WTC11 (cell line): ENCODE results near the gene HMCN1. TPM values are rescaled to one million over a fixed set of nuclear protein-coding genes. Genes with fewer than 3 reads are reported as not detected.

Source experiments
- AFF4 ChIP-seq: sonication (generic); formaldehyde crosslinking; IDR thresholded peaks from 2 replicates; pipeline ENCODE4 v1.8.1; 2023; ENCODE audit warnings: mild to moderate bottlenecking, missing genetic modification reagents, borderline replicate concordance
- ATF2 ChIP-seq: sonication (generic); formaldehyde crosslinking; IDR thresholded peaks from 2 replicates; pipeline ENCODE4 v1.8.1; 2022; ENCODE audit warnings: low read depth, missing genetic modification reagents, borderline replicate concordance
- CDX4 ChIP-seq: fragments of 250-450 bp; sonication (Bioruptor Pico); IDR thresholded peaks from 2 replicates; pipeline ENCODE4 v1.9.0; 2021; ENCODE audit warnings: moderate library complexity, mild to moderate bottlenecking, inconsistent platforms, borderline replicate concordance
- GTF2I ChIP-seq: fragments of 250-450 bp; sonication (Bioruptor Pico); conservative IDR thresholded peaks from 2 replicates; pipeline ENCODE4 v1.4.0; 2021; ENCODE audit warnings: mild to moderate bottlenecking
- HMGXB4 ChIP-seq: sonication (generic); formaldehyde crosslinking; IDR thresholded peaks from 2 replicates; pipeline ENCODE4 v1.8.1; 2023; ENCODE audit warnings: mild to moderate bottlenecking, moderate library complexity, missing genetic modification reagents
- IRF1 ChIP-seq: sonication (generic); formaldehyde crosslinking; IDR thresholded peaks from 2 replicates; pipeline ENCODE4 v1.8.0; 2023; ENCODE audit warnings: missing genetic modification reagents
- JUN ChIP-seq: sonication (generic); formaldehyde crosslinking; IDR thresholded peaks from 2 replicates; pipeline ENCODE4 v1.8.0; 2023; ENCODE audit warnings: mild to moderate bottlenecking, missing genetic modification reagents
- MLX ChIP-seq: sonication (generic); formaldehyde crosslinking; IDR thresholded peaks from 2 replicates; pipeline ENCODE4 v1.8.1; 2023; ENCODE audit warnings: mild to moderate bottlenecking, missing genetic modification reagents, moderate library complexity
- MXD4 ChIP-seq: fragments of 250-450 bp; sonication (Bioruptor Pico); IDR thresholded peaks from 2 replicates; pipeline ENCODE4 v1.8.0; 2021; ENCODE audit warnings: mild to moderate bottlenecking, moderate library complexity, borderline replicate concordance
- NR3C1 ChIP-seq: sonication (generic); formaldehyde crosslinking; conservative IDR thresholded peaks from 2 replicates; pipeline ENCODE4 v1.8.1; 2023; ENCODE audit warnings: low read depth, mild to moderate bottlenecking, missing genetic modification reagents
- PRDM15 ChIP-seq: sonication (generic); formaldehyde crosslinking; IDR thresholded peaks from 2 replicates; pipeline ENCODE4 v1.8.0; 2022; ENCODE audit warnings: missing genetic modification reagents
- RELA ChIP-seq: sonication (generic); formaldehyde crosslinking; IDR thresholded peaks from 2 replicates; pipeline ENCODE4 v1.8.1; 2022; ENCODE audit warnings: missing genetic modification reagents, mild to moderate bottlenecking, borderline replicate concordance
- ZNF425 ChIP-seq: fragments of 250-450 bp; sonication (Bioruptor Pico); conservative IDR thresholded peaks from 2 replicates; pipeline ENCODE4 v1.9.0; 2021; ENCODE audit warnings: mild to moderate bottlenecking
- total RNA-seq: library from RNA; stranded (reverse); gene quantifications from 3 replicates; pipeline ENCODE4 v1.2.3, GENCODE V29; 2021

The HMCN1 gene
- total RNA-seq, 1 experiment from 2014 or later: 5.6 TPM

GRCh38 chr1:185733818-185734735 is at the start of gene HMCN1 (continued):
- TF ChIP-seq AFF4 (CRISPR knock-in tag) (no peak), MXD4 (CRISPR knock-in tag) (peak; percentile 55; the same call in 1 of the 2 replicates), JUN (CRISPR knock-in tag) (no peak), HMGXB4 (0 out of 2 replicates have a peak, but pooled peaks have one; percentile 15), GTF2I (no peak), NR3C1 (no peak), RELA (CRISPR knock-in tag) (no peak), CDX4 (CRISPR knock-in tag) (no peak), IRF1 (CRISPR knock-in tag) (no peak), ZNF425 (CRISPR knock-in tag) (no peak), ATF2 (CRISPR knock-in tag) (no peak), PRDM15 (peak; percentile 54; the same call in 1 of the 2 replicates), MLX (CRISPR knock-in tag) (no peak)
- TF ChIP-seq, all 79 proteins: peak for 18
